ENCODE data around the gene UBE2L5.
"Not testable (repeated sequence)": the region's sequence is repeated elsewhere in the genome, so short reads cannot be mapped to it uniquely, and the experiment has no call there.

Gene UBE2L5

DNA sequence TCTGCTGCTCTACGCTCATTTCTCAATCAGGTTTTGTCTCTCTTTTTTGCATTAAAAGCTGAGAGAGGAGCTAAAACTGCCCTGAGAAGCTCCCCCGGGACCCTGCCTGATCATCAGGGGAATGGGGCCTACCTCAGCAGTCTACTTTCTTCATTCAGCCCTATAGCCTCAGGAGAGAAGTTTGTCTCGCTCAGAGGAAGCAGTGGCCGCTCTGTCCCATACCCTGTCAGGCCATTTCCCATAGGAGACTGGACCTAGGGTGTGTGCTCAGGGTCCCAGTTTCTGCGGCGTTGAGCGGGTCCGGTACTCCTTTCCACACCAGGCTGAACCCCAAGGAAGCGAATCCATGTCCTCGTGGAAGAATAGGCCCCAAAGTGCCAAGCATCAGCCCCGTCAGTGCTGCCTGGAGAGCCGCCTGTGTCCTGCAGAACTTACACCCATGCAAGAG is 21.7 kb downstream of the UBE2L5 start:
- peaks cover 9% of the 10 kb centered on the region for H3F3A ChIP-seq (ENCODE audit: low read depth)
- H3K9me3 ChIP-seq (ENCODE audit: insufficient read depth, low read depth, low read length): no peaks in the 10 kb centered on the region
- H3K4me2 ChIP-seq (ENCODE audit: low read depth, low read length, poor library complexity, severe bottlenecking): no peak overlapping the region
- H3K4me1 ChIP-seq (ENCODE audit: insufficient read depth, low read length, poor library complexity, severe bottlenecking): peaks cover 49% of the 10 kb centered on the region
- H3K27me3 ChIP-seq (ENCODE audit: insufficient read depth, low read length, poor library complexity, severe bottlenecking): no peaks in the 10 kb centered on the region
- no peak overlapping the region for H3K9ac ChIP-seq (ENCODE audit: low read depth, low read length, poor library complexity, severe bottlenecking)
- no peak overlapping the region for H3K4me3 ChIP-seq (ENCODE audit: low read length, poor library complexity, severe bottlenecking)
- H3K9me2 ChIP-seq (replicated peaks; ENCODE audit: low read depth, low read length): no peaks in the 10 kb centered on the region
- H2AFZ ChIP-seq (ENCODE audit: low read length): no peak overlapping the region
- H3K36me3 ChIP-seq (ENCODE audit: insufficient read depth, low read length): no peaks in the 10 kb centered on the region
- H4K20me1 ChIP-seq (ENCODE audit: insufficient read depth, low read length, poor library complexity, severe bottlenecking): no peaks in the 10 kb centered on the region
- no peaks in the 10 kb centered on the region for H3K79me2 ChIP-seq (ENCODE audit: insufficient read depth, low read length)
- TF ChIP-seq EZH2phosphoT487 (IDR thresholded peaks at IDR 0.05; ENCODE audit: borderline replicate concordance): no peak

DNA sequence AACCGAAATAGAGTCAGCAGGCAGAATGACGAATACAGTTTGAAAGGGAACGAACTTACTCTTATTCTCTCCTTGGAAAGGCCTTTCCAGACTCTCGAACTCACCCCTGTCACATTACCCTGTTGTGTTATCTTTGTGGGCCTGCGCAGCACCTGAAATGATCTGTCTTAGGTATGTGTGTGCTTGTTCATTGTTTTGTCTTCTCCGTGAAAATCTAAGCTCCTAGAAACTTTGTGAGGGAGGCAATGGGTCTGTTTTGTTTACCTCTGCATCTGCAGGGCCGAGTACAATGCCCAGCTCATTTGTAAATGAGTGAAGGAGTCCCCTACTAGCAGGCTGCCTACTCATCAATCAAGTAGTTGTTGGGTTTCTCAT is 23.8 kb downstream of the UBE2L5 start:
- Histone ChIP-seq H3K4me3 (ENCODE audit: low read length, poor library complexity, severe bottlenecking) (no peak overlapping the region), H3K4me1 (ENCODE audit: insufficient read depth, low read length, poor library complexity, severe bottlenecking) (peaks cover 34% of the 10 kb centered on the region), H3K9me2 (replicated peaks; ENCODE audit: low read depth, low read length) (no peaks in the 10 kb centered on the region), H3K9ac (ENCODE audit: low read depth, low read length, poor library complexity, severe bottlenecking) (no peak overlapping the region), H3K79me2 (ENCODE audit: insufficient read depth, low read length) (no peaks in the 10 kb centered on the region), H3F3A (ENCODE audit: low read depth) (peaks cover 6% of the 10 kb centered on the region), H3K9me3 (ENCODE audit: insufficient read depth, low read depth, low read length) (no peaks in the 10 kb centered on the region), H4K20me1 (ENCODE audit: insufficient read depth, low read length, poor library complexity, severe bottlenecking) (no peaks in the 10 kb centered on the region), H3K4me2 (ENCODE audit: low read depth, low read length, poor library complexity, severe bottlenecking) (no peak overlapping the region), H2AFZ (ENCODE audit: low read length) (no peak overlapping the region), H3K36me3 (ENCODE audit: insufficient read depth, low read length) (no peaks in the 10 kb centered on the region), H3K27me3 (ENCODE audit: insufficient read depth, low read length, poor library complexity, severe bottlenecking) (no peaks in the 10 kb centered on the region)
- TF ChIP-seq, protein P1, sequence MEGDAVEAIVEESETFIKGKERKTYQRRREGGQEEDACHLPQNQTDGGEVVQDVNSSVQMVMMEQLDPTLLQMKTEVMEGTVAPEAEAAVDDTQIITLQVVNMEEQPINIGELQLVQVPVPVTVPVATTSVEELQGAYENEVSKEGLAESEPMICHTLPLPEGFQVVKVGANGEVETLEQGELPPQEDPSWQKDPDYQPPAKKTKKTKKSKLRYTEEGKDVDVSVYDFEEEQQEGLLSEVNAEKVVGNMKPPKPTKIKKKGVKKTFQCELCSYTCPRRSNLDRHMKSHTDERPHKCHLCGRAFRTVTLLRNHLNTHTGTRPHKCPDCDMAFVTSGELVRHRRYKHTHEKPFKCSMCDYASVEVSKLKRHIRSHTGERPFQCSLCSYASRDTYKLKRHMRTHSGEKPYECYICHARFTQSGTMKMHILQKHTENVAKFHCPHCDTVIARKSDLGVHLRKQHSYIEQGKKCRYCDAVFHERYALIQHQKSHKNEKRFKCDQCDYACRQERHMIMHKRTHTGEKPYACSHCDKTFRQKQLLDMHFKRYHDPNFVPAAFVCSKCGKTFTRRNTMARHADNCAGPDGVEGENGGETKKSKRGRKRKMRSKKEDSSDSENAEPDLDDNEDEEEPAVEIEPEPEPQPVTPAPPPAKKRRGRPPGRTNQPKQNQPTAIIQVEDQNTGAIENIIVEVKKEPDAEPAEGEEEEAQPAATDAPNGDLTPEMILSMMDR (conservative IDR thresholded peaks at IDR 0.05; ENCODE audit: low read length): no peak
- no peak for TF ChIP-seq EZH2phosphoT487 (IDR thresholded peaks at IDR 0.05; ENCODE audit: borderline replicate concordance)

DNA sequence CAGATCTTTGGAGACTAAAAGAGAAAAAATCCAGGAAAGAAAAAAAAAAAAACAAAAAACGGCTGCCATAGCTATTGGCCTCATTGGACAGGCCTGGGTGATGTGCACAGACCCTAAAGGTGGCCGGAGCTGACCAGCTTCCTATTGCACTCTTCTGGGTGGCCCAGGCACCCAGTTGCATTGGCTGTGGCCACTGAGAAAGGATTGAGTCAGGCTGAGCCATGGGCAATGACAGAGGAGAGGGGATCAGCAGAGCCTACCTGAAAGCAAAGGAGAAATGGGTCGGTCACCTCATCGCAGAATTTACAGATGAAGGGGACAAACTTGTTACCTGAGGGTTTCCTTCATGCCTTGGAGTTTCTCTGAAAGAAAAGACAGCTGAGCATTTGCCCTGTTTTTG is 26.1 kb downstream of the UBE2L5 start:
- Histone ChIP-seq H3K79me2 (ENCODE audit: insufficient read depth, low read length) (no peaks in the 10 kb centered on the region), H3K27me3 (ENCODE audit: insufficient read depth, low read length, poor library complexity, severe bottlenecking) (no peaks in the 10 kb centered on the region), H3K4me2 (ENCODE audit: low read depth, low read length, poor library complexity, severe bottlenecking) (no peak overlapping the region), H4K20me1 (ENCODE audit: insufficient read depth, low read length, poor library complexity, severe bottlenecking) (no peaks in the 10 kb centered on the region), H3K9me3 (ENCODE audit: insufficient read depth, low read depth, low read length) (no peaks in the 10 kb centered on the region), H3K9me2 (replicated peaks; ENCODE audit: low read depth, low read length) (no peaks in the 10 kb centered on the region), H3K4me3 (ENCODE audit: low read length, poor library complexity, severe bottlenecking) (no peak overlapping the region), H3F3A (ENCODE audit: low read depth) (no peaks in the 10 kb centered on the region), H3K36me3 (ENCODE audit: insufficient read depth, low read length) (no peaks in the 10 kb centered on the region), H3K9ac (ENCODE audit: low read depth, low read length, poor library complexity, severe bottlenecking) (no peak overlapping the region), H3K4me1 (ENCODE audit: insufficient read depth, low read length, poor library complexity, severe bottlenecking) (peaks cover 11% of the 10 kb centered on the region), H2AFZ (ENCODE audit: low read length) (no peak overlapping the region)
- TF ChIP-seq, protein P1 (conservative IDR thresholded peaks at IDR 0.05; ENCODE audit: low read length): no peak
- TF ChIP-seq EZH2phosphoT487 (IDR thresholded peaks at IDR 0.05; ENCODE audit: borderline replicate concordance): no peak

DNA sequence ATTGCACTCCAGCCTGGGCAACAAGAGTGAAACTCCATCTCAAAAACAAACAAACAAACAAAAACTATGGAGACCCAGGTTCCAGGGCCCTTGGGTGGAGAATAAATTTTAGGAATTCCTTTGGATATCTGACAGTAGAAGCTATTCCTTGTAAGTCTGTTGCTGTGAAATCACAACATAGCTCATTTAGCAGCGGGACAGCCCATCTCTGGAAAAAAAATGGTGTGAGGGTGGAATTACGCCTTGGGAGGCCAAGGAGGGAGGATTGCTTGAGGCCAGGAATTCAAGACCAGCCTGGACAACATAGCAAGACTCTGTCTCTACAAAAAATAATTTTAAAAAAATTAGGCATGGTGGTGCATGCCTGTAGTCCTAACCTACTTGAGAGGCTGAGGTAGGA is 27.8 kb downstream of the UBE2L5 start:
- no peaks in the 10 kb centered on the region for H3K9me2 ChIP-seq (replicated peaks; ENCODE audit: low read depth, low read length)
- no peak overlapping the region for H3K9ac ChIP-seq (ENCODE audit: low read depth, low read length, poor library complexity, severe bottlenecking)
- no peak for TF ChIP-seq EZH2phosphoT487 (IDR thresholded peaks at IDR 0.05; ENCODE audit: borderline replicate concordance)
- TF ChIP-seq, protein P1 (conservative IDR thresholded peaks at IDR 0.05; ENCODE audit: low read length): no peak
- no peak overlapping the region for H3K4me3 ChIP-seq (ENCODE audit: low read length, poor library complexity, severe bottlenecking)
- H4K20me1 ChIP-seq (ENCODE audit: insufficient read depth, low read length, poor library complexity, severe bottlenecking): no peaks in the 10 kb centered on the region
- no peaks in the 10 kb centered on the region for H3K79me2 ChIP-seq (ENCODE audit: insufficient read depth, low read length)
- H2AFZ ChIP-seq (ENCODE audit: low read length): no peak overlapping the region
- no peaks in the 10 kb centered on the region for H3K9me3 ChIP-seq (ENCODE audit: insufficient read depth, low read depth, low read length)
- H3K4me1 ChIP-seq (ENCODE audit: insufficient read depth, low read length, poor library complexity, severe bottlenecking): no peaks in the 10 kb centered on the region
- no peaks in the 10 kb centered on the region for H3F3A ChIP-seq (ENCODE audit: low read depth)
- H3K36me3 ChIP-seq (ENCODE audit: insufficient read depth, low read length): no peaks in the 10 kb centered on the region
- no peaks in the 10 kb centered on the region for H3K27me3 ChIP-seq (ENCODE audit: insufficient read depth, low read length, poor library complexity, severe bottlenecking)
- no peak overlapping the region for H3K4me2 ChIP-seq (ENCODE audit: low read depth, low read length, poor library complexity, severe bottlenecking)

DNA sequence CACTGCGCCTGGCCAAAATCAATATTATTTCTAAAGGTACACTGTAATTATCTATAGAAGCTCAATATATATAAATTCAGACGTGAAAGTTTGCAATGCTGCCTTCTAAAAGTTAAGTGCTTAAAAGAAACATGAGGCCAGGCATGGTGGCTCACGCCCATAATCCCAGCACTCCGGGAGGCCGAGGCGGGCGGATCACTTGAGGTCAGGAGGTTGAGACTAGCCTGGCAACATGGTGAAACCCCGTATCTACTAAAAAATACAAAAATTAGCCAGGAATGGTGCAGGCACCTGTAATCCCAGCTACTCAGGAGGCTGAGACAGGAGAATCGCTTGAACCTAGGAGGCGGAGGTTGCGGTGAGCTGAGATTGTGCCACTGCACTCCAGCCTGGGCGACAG is 29.2 kb downstream of the UBE2L5 start:
- H3K9me2 ChIP-seq (replicated peaks; ENCODE audit: low read depth, low read length); H4K20me1 ChIP-seq (ENCODE audit: insufficient read depth, low read length, poor library complexity, severe bottlenecking); H2AFZ ChIP-seq (ENCODE audit: low read length); H3K27me3 ChIP-seq (ENCODE audit: insufficient read depth, low read length, poor library complexity, severe bottlenecking); H3K9ac ChIP-seq (ENCODE audit: low read depth, low read length, poor library complexity, severe bottlenecking); H3K4me1 ChIP-seq (ENCODE audit: insufficient read depth, low read length, poor library complexity, severe bottlenecking); H3K4me2 ChIP-seq (ENCODE audit: low read depth, low read length, poor library complexity, severe bottlenecking); H3K4me3 ChIP-seq (ENCODE audit: low read length, poor library complexity, severe bottlenecking); H3K79me2 ChIP-seq (ENCODE audit: insufficient read depth, low read length); H3K9me3 ChIP-seq (ENCODE audit: insufficient read depth, low read depth, low read length); H3F3A ChIP-seq (ENCODE audit: low read depth); H3K36me3 ChIP-seq (ENCODE audit: insufficient read depth, low read length): not testable (repeated sequence)

Measured in Loucy (cell line).